Mesendoderm (in vitro differentiated cells): Measurements from ENCODE around the gene THBD.

Experiments used
- DNase-seq: peaks from one replicate; pipeline ENCODE4 v3.0.0; 2013
- H2AK5ac ChIP-seq: 2 replicates; pipeline ENCODE4 v1.6.1; 2013; ENCODE audit warnings: low read length, inconsistent platforms
- H2BK120ac ChIP-seq: 2 replicates; pipeline ENCODE4 v1.6.1; 2013; ENCODE audit warnings: low read depth, mild to moderate bottlenecking, low read length, moderate library complexity, mixed read lengths
- H2BK15ac ChIP-seq: replicated peaks from 2 replicates; pipeline ENCODE4 v1.6.1; 2013; ENCODE audit warnings: low read depth, mild to moderate bottlenecking, moderate library complexity
- H2BK5ac ChIP-seq: 2 replicates; pipeline ENCODE4 v1.6.1; 2013; ENCODE audit warnings: low read length, inconsistent platforms
- H3K18ac ChIP-seq: 2 replicates; pipeline ENCODE4 v1.6.1; 2013; ENCODE audit warnings: mild to moderate bottlenecking, low read length, mixed read lengths
- H3K23ac ChIP-seq: one replicate; pipeline ENCODE4 v1.6.1; 2013; ENCODE audit warnings: low read length
- H3K27ac ChIP-seq: 2 replicates; pipeline ENCODE4 v1.5.1; 2013; ENCODE audit warnings: low read depth, mild to moderate bottlenecking, inconsistent platforms, low read length, moderate library complexity
- H3K27me3 ChIP-seq: 2 replicates; pipeline ENCODE4 v1.6.1; 2013; ENCODE audit warnings: low read length, control low read depth, mild to moderate bottlenecking, inconsistent platforms; ENCODE audit not compliant: insufficient read depth, poor library complexity
- H3K36me3 ChIP-seq: 2 replicates; pipeline ENCODE4 v1.6.1; 2013; ENCODE audit warnings: low read length, inconsistent platforms; ENCODE audit not compliant: control insufficient read depth, insufficient read depth
- H3K4ac ChIP-seq: one replicate; pipeline ENCODE4 v1.6.1; 2013; ENCODE audit warnings: low read depth, mild to moderate bottlenecking, low read length, moderate library complexity
- H3K4me1 ChIP-seq: 2 replicates; pipeline ENCODE4 v1.6.1; 2013; ENCODE audit warnings: low read depth, low read length, inconsistent platforms; ENCODE audit not compliant: control insufficient read depth
- H3K4me2 ChIP-seq: 2 replicates; pipeline ENCODE4 v1.6.1; 2013; ENCODE audit warnings: low read length
- H3K4me3 ChIP-seq: 2 replicates; pipeline ENCODE4 v1.5.1; 2013; ENCODE audit warnings: mild to moderate bottlenecking, low read length
- H3K56ac ChIP-seq: one replicate; pipeline ENCODE4 v1.6.1; 2013; ENCODE audit warnings: low read length
- H3K79me1 ChIP-seq: 2 replicates; pipeline ENCODE4 v1.6.1; 2013; ENCODE audit warnings: low read length, inconsistent platforms
- H3K79me2 ChIP-seq: 2 replicates; pipeline ENCODE4 v1.6.1; 2013; ENCODE audit warnings: mild to moderate bottlenecking, low read length; ENCODE audit not compliant: control insufficient read depth, insufficient read depth
- H3K9ac ChIP-seq: 2 replicates; pipeline ENCODE4 v1.6.1; 2013; ENCODE audit warnings: low read length, inconsistent platforms
- H4K5ac ChIP-seq: one replicate; pipeline ENCODE4 v1.6.1; 2013; ENCODE audit warnings: low read length
- H4K8ac ChIP-seq: one replicate; pipeline ENCODE4 v1.6.1; 2013; ENCODE audit warnings: low read depth, mild to moderate bottlenecking, control low read depth, low read length, moderate library complexity
- WGBS: extraction: QIAGEN DNeasy Blood & Tissue Kit; methylation state at CpG from one replicate; pipeline ENCODE4 v1.1.7; 2013; ENCODE audit warnings: low lambda C conversion rate, missing lambda C conversion rate; ENCODE audit not compliant: insufficient coverage; ENCODE audit errors: extremely low coverage; 5-methylcytosine and 5-hydroxymethylcytosine counted together

Gene THBD

GRCh38 chr20:23063168-23063567 lies 13.7 kb upstream of the THBD start:
- no peak overlapping the region for H2BK15ac ChIP-seq
- no peak overlapping the region for H3K23ac ChIP-seq
- H3K36me3 ChIP-seq: no peaks in the 10 kb centered on the region
- peaks cover 3% of the 10 kb centered on the region for H3K4me1 ChIP-seq
- H3K4me2 ChIP-seq: no peak overlapping the region
- no peak overlapping the region for H3K27ac ChIP-seq
- DNase-seq: no peak
- no peak overlapping the region for H4K5ac ChIP-seq
- H3K4me3 ChIP-seq: no peak overlapping the region
- no peak overlapping the region for H3K18ac ChIP-seq
- no peak overlapping the region for H3K56ac ChIP-seq
- no peak overlapping the region for H3K9ac ChIP-seq
- H2BK120ac ChIP-seq: no peak overlapping the region
- H3K4ac ChIP-seq: no peak overlapping the region
- no peaks in the 10 kb centered on the region for H3K79me2 ChIP-seq
- H3K79me1 ChIP-seq: no peaks in the 10 kb centered on the region
- H3K27me3 ChIP-seq: no peaks in the 10 kb centered on the region
- no peak overlapping the region for H2BK5ac ChIP-seq
- WGBS: no CpG with 5 or more reads among the region's 3 CpGs
- H4K8ac ChIP-seq: no peak overlapping the region
- H2AK5ac ChIP-seq: no peak overlapping the region

- no peak for DNase-seq
- Histone ChIP-seq H3K79me1 (no peaks in the 10 kb centered on the region), H3K27ac (no peak overlapping the region), H2AK5ac (no peak overlapping the region), H2BK120ac (no peak overlapping the region), H3K4me3 (no peak overlapping the region), H3K4ac (no peak overlapping the region), H3K4me1 (peaks cover 3% of the 10 kb centered on the region), H3K27me3 (no peaks in the 10 kb centered on the region), H3K4me2 (no peak overlapping the region), H4K5ac (no peak overlapping the region), H2BK5ac (no peak overlapping the region), H4K8ac (no peak overlapping the region), H3K36me3 (no peaks in the 10 kb centered on the region), H3K56ac (no peak overlapping the region), H2BK15ac (no peak overlapping the region), H3K23ac (no peak overlapping the region), H3K79me2 (no peaks in the 10 kb centered on the region), H3K18ac (no peak overlapping the region), H3K9ac (no peak overlapping the region)
Measured at GRCh38 chr20:23062632-23063031, 13.2 kb upstream of the THBD start.

DNA sequence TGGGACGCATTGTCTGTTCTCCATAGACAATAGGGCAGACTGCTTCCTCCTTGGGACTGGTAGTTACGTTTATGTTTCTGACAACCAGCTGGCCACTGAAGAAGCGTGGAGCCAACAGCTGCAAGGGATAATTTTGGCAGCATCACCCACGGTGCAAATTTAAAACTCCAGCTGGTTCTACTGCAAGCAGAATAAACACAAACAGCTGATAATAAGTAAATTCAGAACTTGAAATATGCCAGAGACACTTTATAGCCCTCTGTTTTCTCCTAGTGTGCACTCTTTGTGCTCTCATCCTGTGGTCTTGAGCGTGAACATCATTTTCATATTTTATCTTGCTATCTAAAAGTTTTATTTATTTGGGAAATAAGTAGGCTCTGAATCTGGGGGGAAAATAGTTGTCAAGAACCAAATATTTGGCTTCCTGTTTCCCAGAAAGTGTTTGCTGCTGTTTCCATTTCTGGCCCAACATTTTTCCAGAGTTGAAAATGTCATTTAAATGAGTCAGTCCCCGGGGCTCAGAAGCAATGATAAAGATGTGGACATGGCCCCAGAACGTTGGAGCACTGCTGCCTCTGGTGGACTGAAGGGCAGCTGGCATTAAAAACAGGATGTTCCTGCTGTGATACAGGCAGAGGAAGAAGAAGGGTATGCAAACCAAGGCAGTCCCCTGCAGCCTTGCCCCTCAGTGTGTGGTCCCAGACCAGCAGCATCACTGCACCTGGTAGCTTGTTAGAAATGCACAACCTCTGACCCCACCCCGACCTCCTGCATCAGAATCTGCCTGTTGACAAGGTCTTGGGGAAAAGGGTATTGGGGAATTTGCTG lies 12.5 kb upstream of the THBD start:
- Histone ChIP-seq H2BK5ac (no peak overlapping the region), H3K23ac (no peak overlapping the region), H3K36me3 (no peaks in the 10 kb centered on the region), H4K8ac (no peak overlapping the region), H2BK15ac (no peak overlapping the region), H3K27me3 (no peaks in the 10 kb centered on the region), H3K56ac (no peak overlapping the region), H3K27ac (no peak overlapping the region), H3K4ac (no peak overlapping the region), H2BK120ac (no peak overlapping the region), H3K4me1 (peaks cover 3% of the 10 kb centered on the region), H3K79me1 (no peaks in the 10 kb centered on the region), H3K18ac (no peak overlapping the region), H3K4me3 (no peak overlapping the region), H4K5ac (no peak overlapping the region), H3K79me2 (no peaks in the 10 kb centered on the region), H3K9ac (no peak overlapping the region), H2AK5ac (no peak overlapping the region), H3K4me2 (no peak overlapping the region)
- WGBS: no CpG with 5 or more reads among the region's 8 CpGs
- DNase-seq: peak; percentile 79

DNA sequence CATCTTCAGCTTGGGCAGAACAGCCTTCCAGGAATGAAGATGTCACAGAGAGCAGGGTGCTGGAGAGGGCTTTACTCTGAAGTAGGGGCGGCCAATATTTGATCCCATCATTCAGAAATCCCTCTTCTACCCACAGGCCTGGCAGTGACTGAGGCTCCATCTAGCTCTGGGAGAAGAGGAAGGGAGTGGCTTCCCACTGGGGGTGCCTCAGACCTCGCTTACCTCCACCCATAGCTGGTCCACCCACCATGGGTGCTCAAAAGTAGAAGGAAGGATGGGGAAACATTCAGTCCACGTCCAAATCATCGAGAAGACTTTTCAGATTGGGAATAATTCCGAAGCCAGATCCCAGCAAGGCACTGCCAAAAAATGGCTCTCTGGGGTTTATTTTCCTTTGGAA lies 11.8 kb upstream of the THBD start:
- Histone ChIP-seq H3K4ac (peak overlapping the region; percentile 62), H3K23ac (no peak overlapping the region), H3K56ac (no peak overlapping the region), H3K4me2 (no peak overlapping the region), H3K79me2 (no peaks in the 10 kb centered on the region), H2BK5ac (no peak overlapping the region), H3K27ac (no peak overlapping the region), H3K27me3 (no peaks in the 10 kb centered on the region), H4K8ac (no peak overlapping the region), H3K4me3 (no peak overlapping the region), H2AK5ac (no peak overlapping the region), H3K79me1 (no peaks in the 10 kb centered on the region), H4K5ac (no peak overlapping the region), H3K36me3 (no peaks in the 10 kb centered on the region), H3K18ac (peak overlapping the region; percentile 32), H2BK120ac (no peak overlapping the region), H3K9ac (no peak overlapping the region), H2BK15ac (no peak overlapping the region), H3K4me1 (peaks cover 3% of the 10 kb centered on the region)
- no peak for DNase-seq
- no CpG with 5 or more reads among the region's 5 CpGs for WGBS

- H2AK5ac ChIP-seq: no peak overlapping the region
- no peak overlapping the region for H3K9ac ChIP-seq
- H4K5ac ChIP-seq: no peak overlapping the region
- peaks cover 3% of the 10 kb centered on the region for H3K4me1 ChIP-seq
- no CpG with 5 or more reads among the region's 4 CpGs for WGBS
- H4K8ac ChIP-seq: no peak overlapping the region
- no peak overlapping the region for H3K56ac ChIP-seq
- peak overlapping the region; percentile 32 for H3K18ac ChIP-seq
- no peaks in the 10 kb centered on the region for H3K79me1 ChIP-seq
- no peak overlapping the region for H2BK15ac ChIP-seq
- H3K4me3 ChIP-seq: no peak overlapping the region
- no peaks in the 10 kb centered on the region for H3K36me3 ChIP-seq
- no peak for DNase-seq
- H2BK120ac ChIP-seq: no peak overlapping the region
- no peak overlapping the region for H3K23ac ChIP-seq
- H3K27me3 ChIP-seq: no peaks in the 10 kb centered on the region
- H3K79me2 ChIP-seq: no peaks in the 10 kb centered on the region
- no peak overlapping the region for H3K4ac ChIP-seq
- H3K27ac ChIP-seq: no peak overlapping the region
- no peak overlapping the region for H2BK5ac ChIP-seq
- no peak overlapping the region for H3K4me2 ChIP-seq
Measured at GRCh38 chr20:23060629-23061028, 11.2 kb upstream of the THBD start.

GRCh38 chr20:23059846-23060245 lies 10.4 kb upstream of the THBD start:
- H3K56ac ChIP-seq: no peak overlapping the region
- H3K27me3 ChIP-seq: no peaks in the 10 kb centered on the region
- H3K4me1 ChIP-seq: peaks cover 3% of the 10 kb centered on the region
- no peak overlapping the region for H4K8ac ChIP-seq
- no peak overlapping the region for H2BK15ac ChIP-seq
- WGBS: no CpG with 5 or more reads among the region's 3 CpGs
- H2AK5ac ChIP-seq: no peak overlapping the region
- no peak overlapping the region for H3K4me2 ChIP-seq
- no peaks in the 10 kb centered on the region for H3K36me3 ChIP-seq
- no peak overlapping the region for H3K18ac ChIP-seq
- no peak overlapping the region for H4K5ac ChIP-seq
- H3K9ac ChIP-seq: no peak overlapping the region
- no peak overlapping the region for H3K27ac ChIP-seq
- no peaks in the 10 kb centered on the region for H3K79me1 ChIP-seq
- H3K23ac ChIP-seq: no peak overlapping the region
- H3K79me2 ChIP-seq: no peaks in the 10 kb centered on the region
- H3K4me3 ChIP-seq: no peak overlapping the region
- no peak overlapping the region for H2BK5ac ChIP-seq
- H2BK120ac ChIP-seq: no peak overlapping the region
- no peak for DNase-seq
- H3K4ac ChIP-seq: no peak overlapping the region
